Left lung (tissue), 10 donors: ENCODE data around the gene DGKB. TPM values are rescaled to one million over a fixed set of nuclear protein-coding genes. Genes with fewer than 3 reads are reported as not detected.
"Not testable (repeated sequence)": the region's sequence is repeated elsewhere in the genome, so short reads cannot be mapped to it uniquely, and the experiment has no call there.

ENCODE experiments used
- ATAC-seq: fragments of 200-7000 bp; cut with Tn5 transposase; one replicate; pipeline ENCODE4 v1.9.1; 2020; ENCODE audit warnings: moderate library complexity
- DNase-seq, 4 donors: peaks; one replicate each; pipeline ENCODE4 v3.0.0-alpha.2; 2013 to 2020
- H3K27ac ChIP-seq, 2 donors: fragments of 200-600 bp; sonication (generic) in 1 of 2; one replicate each; pipeline versions ENCODE4 v1.5.0 to v1.8.0; 2020 to 2021
- H3K27me3 ChIP-seq, 2 donors: fragments of 200-600 bp; sonication (generic) in 1 of 2; one replicate each; pipeline versions ENCODE4 v1.5.0 to v1.8.0; 2020 to 2021
- H3K36me3 ChIP-seq, 2 donors: fragments of 200-600 bp; sonication (generic) in 1 of 2; one replicate each; pipeline versions ENCODE4 v1.5.0 to v1.8.0; 2020 to 2021
- H3K4me1 ChIP-seq, 2 donors: fragments of 200-600 bp; one replicate each; pipeline ENCODE4 v1.8.0; 2021
- H3K4me3 ChIP-seq, 2 donors: fragments of 200-600 bp; sonication (generic) in 1 of 2; one replicate each; pipeline versions ENCODE4 v1.5.0 to v1.8.0; 2020 to 2021; ENCODE audit warnings: mild to moderate bottlenecking in 1 of 2
- H3K9me3 ChIP-seq, 2 donors: fragments of 200-600 bp; sonication (generic) in 1 of 2; one replicate each; pipeline versions ENCODE4 v1.5.0 to v1.8.0; 2020 to 2021
- CTCF ChIP-seq, 2 donors: fragments of 200-600 bp; sonication (generic) in 1 of 2; IDR thresholded peaks; one replicate each; pipeline versions ENCODE4 v1.5.0 to v1.8.0; 2021; ENCODE audit warnings: antibody characterized with exemption in 2 of 2
- intact Hi-C, 2 donors: fragments of 100-400 bp; cut with DNase I; formaldehyde crosslinking; loops; one replicate each; pipeline versions ENCODE4 v1.11.2 to v1.14.2; 2022
- polyA plus RNA-seq, 6 donors: library from polyadenylated mRNA; unstranded; fragments of 120-200 nt; gene quantifications; one replicate each; pipeline ENCODE4 v1.2.1, GENCODE V29; 2013; ENCODE audit not compliant: insufficient read length in 6 of 6
- total RNA-seq, 2 donors: library from RNA; stranded (reverse); fragmentation: NEBNext Ultra II Directional; extraction: Animal tissue kit (Norgen Biotek cat#: 25700); gene quantifications; one replicate each; pipeline ENCODE4 v1.2.1, GENCODE V29; 2021
- donor health status: DM: no; HTN: yes; CAD: no.
- donor health status: DM: no; HTN: no; CAD: no.

DGKB gene
- total and polyA plus RNA-seq, 8 donors: 0.15 to 0.31 (median 0.27) TPM; not detected in 1

GRCh38 chr7:14288701-14289100, 613.9 kb downstream of the DGKB start:
- intact Hi-C loops: no loop called here
- Histone ChIP-seq H3K27ac (no peak overlapping the region), H3K4me3 (no peak overlapping the region), H3K9me3 (no peaks in the 10 kb centered on the region), H3K27me3 (no peaks in the 10 kb centered on the region), H3K4me1 (no peaks in the 10 kb centered on the region), H3K36me3 (no peaks in the 10 kb centered on the region)
- ATAC-seq: no peak
- TF ChIP-seq CTCF (IDR thresholded peaks at IDR 0.05): no peak
- peak in 2 of 4 donors; percentile 75 to 85 for DNase-seq

GRCh38 chr7:14287398-14287797, 615.2 kb downstream of the DGKB start:
- no peaks in the 10 kb centered on the region for H3K9me3 ChIP-seq
- H3K27me3 ChIP-seq: no peaks in the 10 kb centered on the region
- ATAC-seq (no peak), DNase-seq (no peak)
- no peak overlapping the region for H3K27ac ChIP-seq
- intact Hi-C loops: no loop called here
- no peak overlapping the region for H3K4me3 ChIP-seq
- H3K4me1 ChIP-seq: no peaks in the 10 kb centered on the region
- no peaks in the 10 kb centered on the region for H3K36me3 ChIP-seq
- TF ChIP-seq CTCF (IDR thresholded peaks at IDR 0.05): no peak

DNA sequence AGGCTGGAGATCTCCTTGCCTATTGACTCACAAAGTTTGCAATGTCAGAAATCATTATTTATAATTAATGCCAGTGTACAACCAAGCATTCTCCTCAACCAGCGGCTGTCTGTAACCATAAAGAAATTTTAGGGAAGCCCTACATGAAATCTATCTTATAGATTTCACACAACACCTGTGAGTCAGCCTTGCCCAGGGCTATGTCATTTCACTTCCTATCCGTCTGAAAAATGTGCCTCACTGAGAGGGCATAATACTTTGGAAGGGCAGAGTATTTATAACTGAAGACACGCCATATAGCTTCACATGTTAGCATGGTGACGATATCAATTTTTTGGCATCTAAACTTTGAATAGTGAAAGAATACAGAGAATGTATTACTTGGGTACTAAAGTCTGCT, 616.5 kb downstream of the DGKB start:
- no peaks in the 10 kb centered on the region for H3K9me3 ChIP-seq
- H3K4me1 ChIP-seq: no peaks in the 10 kb centered on the region
- ATAC-seq: no peak
- no peaks in the 10 kb centered on the region for H3K36me3 ChIP-seq
- H3K27ac ChIP-seq: no peak overlapping the region
- no peak for DNase-seq
- intact Hi-C loops: no loop called here
- no peak overlapping the region for H3K4me3 ChIP-seq
- H3K27me3 ChIP-seq: no peaks in the 10 kb centered on the region
- no peak for TF ChIP-seq CTCF (IDR thresholded peaks at IDR 0.05)

DNA sequence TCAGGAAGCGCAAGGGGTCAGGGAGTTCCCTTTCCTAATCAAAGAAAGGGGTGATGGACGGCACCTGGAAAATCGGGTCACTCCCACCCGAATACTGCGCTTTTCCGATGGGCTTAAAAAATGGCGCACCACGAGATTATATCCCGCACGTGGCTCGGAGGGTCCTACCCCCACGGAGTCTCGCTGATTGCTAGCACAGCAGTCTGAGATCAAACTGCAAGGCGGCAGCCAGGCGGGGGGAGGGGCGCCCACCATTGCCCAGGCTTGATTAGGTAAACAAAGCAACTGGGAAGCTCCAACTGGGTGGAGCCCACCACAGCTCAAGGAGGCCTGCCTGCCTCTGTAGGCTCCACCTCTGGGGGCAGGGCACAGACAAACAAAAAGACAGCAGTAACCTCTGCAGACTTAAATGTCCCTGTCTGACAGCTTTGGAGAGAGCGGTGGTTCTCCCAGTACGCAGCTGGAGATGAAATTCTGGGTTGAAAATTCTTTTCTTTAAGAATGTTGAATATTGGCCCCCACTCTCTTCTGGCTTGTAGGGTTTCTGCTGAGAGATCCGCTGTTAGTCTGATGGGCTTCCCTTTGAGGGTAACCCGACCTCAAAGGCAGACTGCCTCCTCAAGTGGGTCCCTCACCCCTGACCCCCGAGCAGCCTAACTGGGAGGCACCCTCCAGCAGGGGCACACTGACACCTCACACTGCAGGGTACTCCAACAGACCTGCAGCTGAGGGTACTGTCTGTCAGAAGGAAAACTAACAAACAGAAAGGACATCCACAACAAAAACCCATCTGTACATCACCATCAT, 623.3 kb downstream of the DGKB start:
- ATAC-seq, H3K27ac ChIP-seq, H3K4me1 ChIP-seq, H3K9me3 ChIP-seq, H3K36me3 ChIP-seq, H3K27me3 ChIP-seq, H3K4me3 ChIP-seq, intact Hi-C loops: not testable (repeated sequence)
- peak in 1 of 4 donors; percentile 37 for DNase-seq

- Histone ChIP-seq H3K27ac (no peak overlapping the region), H3K36me3 (no peaks in the 10 kb centered on the region), H3K27me3 (no peaks in the 10 kb centered on the region), H3K4me3 (no peak overlapping the region), H3K4me1 (no peaks in the 10 kb centered on the region), H3K9me3 (peaks cover 0 to 2% of the 10 kb centered on the region in 2 donors)
- peak; percentile 41 for ATAC-seq
- no peak for TF ChIP-seq CTCF (IDR thresholded peaks at IDR 0.05)
- DNase-seq: peak in 2 of 4 donors; percentile 56 to 70
- intact Hi-C loops: no loop called here
Observed at GRCh38 chr7:14275356-14275755, 627.2 kb downstream of the DGKB start.

GRCh38 chr7:14271441-14271840, 631.1 kb downstream of the DGKB start:
- no peaks in the 10 kb centered on the region for H3K36me3 ChIP-seq
- no peaks in the 10 kb centered on the region for H3K9me3 ChIP-seq
- no peak overlapping the region for H3K27ac ChIP-seq
- H3K4me1 ChIP-seq: no peaks in the 10 kb centered on the region
- DNase-seq (no peak), ATAC-seq (no peak)
- H3K4me3 ChIP-seq: no peak overlapping the region
- no peaks in the 10 kb centered on the region for H3K27me3 ChIP-seq
- no peak for TF ChIP-seq CTCF (IDR thresholded peaks at IDR 0.05)
- intact Hi-C loops: no loop called here
